HepG2 (cell line): ENCODE measurements around the gene C14orf119. TPM values are rescaled to one million over a fixed set of nuclear protein-coding genes. Genes with fewer than 3 reads are reported as not detected.

Experiments used
- ATAC-seq: fragments of 200-7000 bp; cut with Tn5 transposase; 3 replicates; pipeline ENCODE4 v1.9.1; 2020; ENCODE audit warnings: mild to moderate bottlenecking, moderate library complexity
- BruUV-seq: library from RNA; stranded (reverse); fragments of 400-500 nt; replicated peaks from 2 replicates; lab custom pipeline; 2021; lab: Mats Ljungman, UMichigan
- CTCF ChIA-PET: fragments of 300-600 bp; formaldehyde crosslinking; extraction: SDS; loops from one replicate; lab custom pipeline; 2021; ENCODE audit warnings: low total read pairs, inconsistent platforms, low intra/inter-chr PET ratio; lab: Yijun Ruan, JAX
- POLR2A ChIA-PET: fragments of 350-600 bp; sonication (Branson Sonifier 250); formaldehyde crosslinking; loops from one replicate; lab custom pipeline; 2020; ENCODE audit warnings: antibody characterized with exemption, inconsistent platforms; lab: Yijun Ruan, JAX
- DNase-seq: peaks from one replicate; pipeline ENCODE4 v3.0.0-alpha.2; 2015; ENCODE audit warnings: low spot score
- FAIRE-seq: peaks from 3 replicates; lab custom pipeline; 2011; peaks lifted over from hg19 to GRCh38; lab: Jason Lieb, UNC
- H2AFZ ChIP-seq: one replicate; pipeline ENCODE4 v1.6.1; 2011; ENCODE audit warnings: low read length, inconsistent platforms
- H3K27ac ChIP-seq: fragments of 300-600 bp; 3 replicates; pipeline ENCODE4 v1.8.0; 2011; ENCODE audit warnings: mixed run types, mild to moderate bottlenecking, mixed read lengths, low read length, inconsistent platforms; ENCODE audit not compliant: insufficient read depth; ENCODE audit errors: extremely low read length
- H3K27me3 ChIP-seq, 2 experiments: fragments of 200-600 bp in 1 of 2; 2 replicates in 1 of 2; 3 replicates in 1 of 2; pipeline versions ENCODE4 v1.6.0 to v1.8.0; 2011; ENCODE audit warnings: low read length in 2 of 2, mild to moderate bottlenecking in 2 of 2, moderate library complexity in 2 of 2, inconsistent platforms in 1 of 2; ENCODE audit not compliant: insufficient read depth in 2 of 2, control insufficient read depth in 1 of 2
- H3K36me3 ChIP-seq, 2 experiments: fragments of 200-600 bp in 1 of 2; replicated peaks in 1 of 2; 2 replicates in 1 of 2; 3 replicates in 1 of 2; pipeline versions ENCODE4 v1.5.1 to v1.8.0; 2011; ENCODE audit warnings: low read length in 2 of 2, inconsistent platforms in 1 of 2; ENCODE audit not compliant: insufficient read depth in 2 of 2, control insufficient read depth in 1 of 2
- H3K4me1 ChIP-seq: 2 replicates; pipeline ENCODE4 v1.5.1; 2012; ENCODE audit warnings: low read length, inconsistent platforms; ENCODE audit not compliant: insufficient read depth
- H3K4me2 ChIP-seq: 2 replicates; pipeline ENCODE4 v1.6.0; 2011; ENCODE audit warnings: low read depth, low read length, inconsistent platforms
- H3K4me3 ChIP-seq, 3 experiments: fragments of 200-600 bp in 1 of 3; sonication (generic), shearing (Covaris generic) in 1 of 3; replicated peaks in 1 of 3; 2 replicates each; pipeline ENCODE4 v1.5.1; 2011 to 2016; ENCODE audit warnings: low read length in 3 of 3, inconsistent platforms in 2 of 3, low read depth in 2 of 3, mild to moderate bottlenecking in 2 of 3, control low read depth in 1 of 3, mixed read lengths in 1 of 3; ENCODE audit not compliant: insufficient read depth in 1 of 3
- H3K79me2 ChIP-seq: one replicate; pipeline ENCODE4 v1.6.1; 2011; ENCODE audit warnings: low read length, inconsistent platforms; ENCODE audit not compliant: insufficient read depth
- H3K9ac ChIP-seq: 2 replicates; pipeline ENCODE4 v1.6.0; 2011; ENCODE audit warnings: mild to moderate bottlenecking, low read depth, low read length, inconsistent platforms; ENCODE audit not compliant: insufficient read depth
- H3K9me3 ChIP-seq: 2 replicates; pipeline ENCODE4 v1.5.1; 2012; ENCODE audit warnings: mild to moderate bottlenecking, low read length
- H4K20me1 ChIP-seq: 2 replicates; pipeline ENCODE4 v1.6.0; 2011; ENCODE audit warnings: inconsistent platforms, mild to moderate bottlenecking, low read length, moderate library complexity; ENCODE audit not compliant: insufficient read depth
- GFI1 ChIP-seq: sonication (generic); formaldehyde crosslinking; IDR thresholded peaks from 2 replicates; pipeline ENCODE4 v1.5.0; 2020; ENCODE audit warnings: missing genetic modification reagents, mild to moderate bottlenecking, borderline replicate concordance
- HOXA9 ChIP-seq: sonication (generic); formaldehyde crosslinking; IDR thresholded peaks from 2 replicates; pipeline ENCODE4 v1.8.1; 2022; ENCODE audit warnings: missing genetic modification reagents, mild to moderate bottlenecking, moderate library complexity, borderline replicate concordance
- NFYC ChIP-seq: IDR thresholded peaks from 2 replicates; pipeline ENCODE4 v1.6.1; 2016; ENCODE audit warnings: missing genetic modification reagents, missing compliant biosample characterization
- PHF5A ChIP-seq: IDR thresholded peaks from one replicate; pipeline ENCODE4 v1.6.1; 2018; ENCODE audit warnings: low read depth, missing genetic modification reagents; ENCODE audit not compliant: unreplicated experiment
- POLR2AphosphoS5 ChIP-seq: IDR thresholded peaks from 2 replicates; pipeline ENCODE4 v1.6.1; 2012; ENCODE audit warnings: low read depth, low read length
- ZFP1 ChIP-seq: IDR thresholded peaks from 2 replicates; pipeline ENCODE4 v1.6.1; 2016
- ZNF234 ChIP-seq: sonication (generic); formaldehyde crosslinking; conservative IDR thresholded peaks from 2 replicates; pipeline ENCODE4 v1.5.1; 2020; ENCODE audit warnings: mild to moderate bottlenecking, missing genetic modification reagents
- ZNF264 ChIP-seq: sonication (generic); formaldehyde crosslinking; IDR thresholded peaks from 2 replicates; pipeline ENCODE4 v1.4.0; 2020; ENCODE audit warnings: missing genetic modification reagents
- ZNF562 ChIP-seq: sonication (generic); formaldehyde crosslinking; IDR thresholded peaks from 2 replicates; pipeline ENCODE4 v1.8.0; 2022; ENCODE audit warnings: missing genetic modification reagents, borderline replicate concordance
- ZNF782 ChIP-seq: sonication (generic); formaldehyde crosslinking; IDR thresholded peaks from 2 replicates; pipeline ENCODE4 v1.4.0; 2020; ENCODE audit warnings: missing genetic modification reagents, mild to moderate bottlenecking, borderline replicate concordance
- WGBS: methylation state at CpG from one replicate; pipeline ENCODE4 v1.1.6; 2017; ENCODE audit warnings: low lambda C conversion rate; 5-methylcytosine and 5-hydroxymethylcytosine counted together
- in situ Hi-C: cut with HindIII; loops from 2 replicates; pipeline ENCODE4 v1.10.0; 2017; ENCODE audit warnings: low pct_unique_long_range_greater_than_20kb; ENCODE audit not compliant: extremely low pct_ligation_motif_present
- intact Hi-C: fragments of 100-400 bp; cut with micrococcal nuclease; formaldehyde crosslinking; loops from one replicate; pipeline ENCODE4 v1.10.0; 2022; ENCODE audit not compliant: unreplicated experiment
- polyA plus RNA-seq, 8 experiments: library from polyadenylated mRNA; depleted of rRNA in 3 of 8; stranded (reverse) in 7 of 8; unstranded in 1 of 8; fragments of >200 nt; fragmentation: Illumina TruSeq in 4 of 8; extraction: Trizol in 4 of 8; gene quantifications; 2 replicates each; pipeline versions ENCODE4 v1.2.1 to v1.2.3, GENCODE V29; 2011 to 2016; ENCODE audit warnings: low read depth in 4 of 8, missing spikeins in 1 of 8, mixed read lengths in 1 of 8; ENCODE audit not compliant: insufficient read depth in 1 of 8
- total RNA-seq, 5 experiments: library from RNA; depleted of rRNA; stranded (reverse); fragments of >200 nt; fragmentation: Illumina TruSeq; extraction: Trizol; gene quantifications; 2 replicates each; pipeline ENCODE4 v1.2.3, GENCODE V29; 2016; ENCODE audit warnings: low read depth in 1 of 5
- TF ChIP-seq, protein P1 (sequence below): sonication (generic); formaldehyde crosslinking; IDR thresholded peaks from 2 replicates; pipeline ENCODE4 v1.4.0; 2020; ENCODE audit warnings: missing genetic modification reagents
- TF ChIP-seq, protein P2 (sequence below): sonication (generic); formaldehyde crosslinking; IDR thresholded peaks from 2 replicates; pipeline ENCODE4 v1.9.0; 2022; ENCODE audit warnings: missing genetic modification reagents, mild to moderate bottlenecking, borderline replicate concordance
- TF ChIP-seq, protein P3 (sequence below): sonication (generic); formaldehyde crosslinking; conservative IDR thresholded peaks from 2 replicates; pipeline ENCODE4 v1.8.1; 2023; ENCODE audit warnings: missing genetic modification reagents
- TF ChIP-seq, protein P4 (sequence below): IDR thresholded peaks from 2 replicates; pipeline ENCODE4 v1.4.0; 2020; ENCODE audit warnings: mild to moderate bottlenecking, missing genetic modification reagents
- TF ChIP-seq, protein P5 (sequence below): sonication (generic); formaldehyde crosslinking; IDR thresholded peaks from 2 replicates; pipeline ENCODE4 v1.5.0; 2020; ENCODE audit warnings: missing genetic modification reagents, mild to moderate bottlenecking, borderline replicate concordance

The C14orf119 gene
- total and polyA plus RNA-seq, 2 of the 13 experiments (the other 11 are each of a cell fraction or from before 2014, with no cell fraction given) = 117 to 206 TPM

DNA sequence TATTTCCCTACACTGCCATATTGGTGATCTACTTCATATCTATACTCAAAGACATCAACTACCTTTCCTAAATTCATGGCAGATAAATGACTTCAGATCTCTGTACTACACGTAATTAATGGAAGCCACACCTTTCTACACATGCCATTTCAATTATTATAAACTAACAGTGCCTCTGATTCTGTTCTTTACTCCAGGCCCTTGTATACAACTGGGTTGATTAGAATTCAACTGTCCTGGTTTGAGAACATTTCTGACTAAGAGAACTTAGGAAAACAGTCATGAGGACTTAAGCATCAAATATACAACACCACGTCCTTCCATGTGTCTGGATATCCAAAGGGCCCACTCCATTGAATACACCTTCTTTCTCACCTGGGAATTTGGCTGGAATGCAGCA, 2.2 kb upstream of the C14orf119 start:
- FAIRE-seq = no peak
- Histone ChIP-seq H3K4me3 (peak overlapping the region in 2 of 3 experiments; percentile 95 to 96; a peak in 3 of 6 replicates), H3K9me3 (no peaks in the 10 kb centered on the region), H3K36me3 (peaks cover 36 to 64% of the 10 kb centered on the region in 2 experiments), H4K20me1 (peaks cover 28% of the 10 kb centered on the region), H3K9ac (peak overlapping the region; percentile 96), H3K27ac (no peak overlapping the region), H3K4me2 (peak overlapping the region; percentile 83), H3K4me1 (peaks cover 37% of the 10 kb centered on the region), H2AFZ (no peak overlapping the region), H3K79me2 (peaks cover 77% of the 10 kb centered on the region), H3K27me3 (no peaks in the 10 kb centered on the region; a peak in 1 of 5 replicates)
- no TSS peak for BruUV-seq
- DNase-seq = no peak
- 97% methylated on average over 2 of the region's 2 CpGs for WGBS
- ATAC-seq = no peak
- POLR2A ChIA-PET = no interaction called here
- CTCF ChIA-PET = interaction anchor here (3.0 kb wide), 1 partner anchor 24 kb away, joined by 20 read pairs; no protein-coding TSS in a partner anchor
- intact Hi-C loops (loop anchor here (10.0 kb wide), 1 partner anchor 1022 kb away; the partner anchor contains the start of genes DCAF11 and NRL), in situ Hi-C loops (no loop called here)
- no peak for TF ChIP-seq GFI1 (CRISPR knock-in tag)
- no peak for TF ChIP-seq ZNF782 (CRISPR knock-in tag)
- TF ChIP-seq POLR2AphosphoS5 = no peak
- TF ChIP-seq NFYC (CRISPR knock-in tag) = no peak
- no peak for TF ChIP-seq ZNF234 (CRISPR knock-in tag)
- TF ChIP-seq ZFP1 = no peak
- TF ChIP-seq PHF5A (CRISPR knock-in tag) = no peak
- TF ChIP-seq, protein P1, sequence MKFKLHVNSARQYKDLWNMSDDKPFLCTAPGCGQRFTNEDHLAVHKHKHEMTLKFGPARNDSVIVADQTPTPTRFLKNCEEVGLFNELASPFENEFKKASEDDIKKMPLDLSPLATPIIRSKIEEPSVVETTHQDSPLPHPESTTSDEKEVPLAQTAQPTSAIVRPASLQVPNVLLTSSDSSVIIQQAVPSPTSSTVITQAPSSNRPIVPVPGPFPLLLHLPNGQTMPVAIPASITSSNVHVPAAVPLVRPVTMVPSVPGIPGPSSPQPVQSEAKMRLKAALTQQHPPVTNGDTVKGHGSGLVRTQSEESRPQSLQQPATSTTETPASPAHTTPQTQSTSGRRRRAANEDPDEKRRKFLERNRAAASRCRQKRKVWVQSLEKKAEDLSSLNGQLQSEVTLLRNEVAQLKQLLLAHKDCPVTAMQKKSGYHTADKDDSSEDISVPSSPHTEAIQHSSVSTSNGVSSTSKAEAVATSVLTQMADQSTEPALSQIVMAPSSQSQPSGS = no peak
- TF ChIP-seq, protein P2, sequence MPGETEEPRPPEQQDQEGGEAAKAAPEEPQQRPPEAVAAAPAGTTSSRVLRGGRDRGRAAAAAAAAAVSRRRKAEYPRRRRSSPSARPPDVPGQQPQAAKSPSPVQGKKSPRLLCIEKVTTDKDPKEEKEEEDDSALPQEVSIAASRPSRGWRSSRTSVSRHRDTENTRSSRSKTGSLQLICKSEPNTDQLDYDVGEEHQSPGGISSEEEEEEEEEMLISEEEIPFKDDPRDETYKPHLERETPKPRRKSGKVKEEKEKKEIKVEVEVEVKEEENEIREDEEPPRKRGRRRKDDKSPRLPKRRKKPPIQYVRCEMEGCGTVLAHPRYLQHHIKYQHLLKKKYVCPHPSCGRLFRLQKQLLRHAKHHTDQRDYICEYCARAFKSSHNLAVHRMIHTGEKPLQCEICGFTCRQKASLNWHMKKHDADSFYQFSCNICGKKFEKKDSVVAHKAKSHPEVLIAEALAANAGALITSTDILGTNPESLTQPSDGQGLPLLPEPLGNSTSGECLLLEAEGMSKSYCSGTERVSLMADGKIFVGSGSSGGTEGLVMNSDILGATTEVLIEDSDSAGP = no peak
- no peak for TF ChIP-seq ZNF264 (CRISPR knock-in tag)
- TF ChIP-seq, protein P3, sequence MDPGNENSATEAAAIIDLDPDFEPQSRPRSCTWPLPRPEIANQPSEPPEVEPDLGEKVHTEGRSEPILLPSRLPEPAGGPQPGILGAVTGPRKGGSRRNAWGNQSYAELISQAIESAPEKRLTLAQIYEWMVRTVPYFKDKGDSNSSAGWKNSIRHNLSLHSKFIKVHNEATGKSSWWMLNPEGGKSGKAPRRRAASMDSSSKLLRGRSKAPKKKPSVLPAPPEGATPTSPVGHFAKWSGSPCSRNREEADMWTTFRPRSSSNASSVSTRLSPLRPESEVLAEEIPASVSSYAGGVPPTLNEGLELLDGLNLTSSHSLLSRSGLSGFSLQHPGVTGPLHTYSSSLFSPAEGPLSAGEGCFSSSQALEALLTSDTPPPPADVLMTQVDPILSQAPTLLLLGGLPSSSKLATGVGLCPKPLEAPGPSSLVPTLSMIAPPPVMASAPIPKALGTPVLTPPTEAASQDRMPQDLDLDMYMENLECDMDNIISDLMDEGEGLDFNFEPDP (CRISPR knock-in tag) = 0 out of 2 replicates have a peak, but pooled peaks have one; percentile 78
- TF ChIP-seq ZNF562 = no peak
- TF ChIP-seq, protein P4, sequence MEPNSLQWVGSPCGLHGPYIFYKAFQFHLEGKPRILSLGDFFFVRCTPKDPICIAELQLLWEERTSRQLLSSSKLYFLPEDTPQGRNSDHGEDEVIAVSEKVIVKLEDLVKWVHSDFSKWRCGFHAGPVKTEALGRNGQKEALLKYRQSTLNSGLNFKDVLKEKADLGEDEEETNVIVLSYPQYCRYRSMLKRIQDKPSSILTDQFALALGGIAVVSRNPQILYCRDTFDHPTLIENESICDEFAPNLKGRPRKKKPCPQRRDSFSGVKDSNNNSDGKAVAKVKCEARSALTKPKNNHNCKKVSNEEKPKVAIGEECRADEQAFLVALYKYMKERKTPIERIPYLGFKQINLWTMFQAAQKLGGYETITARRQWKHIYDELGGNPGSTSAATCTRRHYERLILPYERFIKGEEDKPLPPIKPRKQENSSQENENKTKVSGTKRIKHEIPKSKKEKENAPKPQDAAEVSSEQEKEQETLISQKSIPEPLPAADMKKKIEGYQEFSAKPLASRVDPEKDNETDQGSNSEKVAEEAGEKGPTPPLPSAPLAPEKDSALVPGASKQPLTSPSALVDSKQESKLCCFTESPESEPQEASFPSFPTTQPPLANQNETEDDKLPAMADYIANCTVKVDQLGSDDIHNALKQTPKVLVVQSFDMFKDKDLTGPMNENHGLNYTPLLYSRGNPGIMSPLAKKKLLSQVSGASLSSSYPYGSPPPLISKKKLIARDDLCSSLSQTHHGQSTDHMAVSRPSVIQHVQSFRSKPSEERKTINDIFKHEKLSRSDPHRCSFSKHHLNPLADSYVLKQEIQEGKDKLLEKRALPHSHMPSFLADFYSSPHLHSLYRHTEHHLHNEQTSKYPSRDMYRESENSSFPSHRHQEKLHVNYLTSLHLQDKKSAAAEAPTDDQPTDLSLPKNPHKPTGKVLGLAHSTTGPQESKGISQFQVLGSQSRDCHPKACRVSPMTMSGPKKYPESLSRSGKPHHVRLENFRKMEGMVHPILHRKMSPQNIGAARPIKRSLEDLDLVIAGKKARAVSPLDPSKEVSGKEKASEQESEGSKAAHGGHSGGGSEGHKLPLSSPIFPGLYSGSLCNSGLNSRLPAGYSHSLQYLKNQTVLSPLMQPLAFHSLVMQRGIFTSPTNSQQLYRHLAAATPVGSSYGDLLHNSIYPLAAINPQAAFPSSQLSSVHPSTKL = no peak
- no peak for TF ChIP-seq HOXA9 (CRISPR knock-in tag)
- TF ChIP-seq, protein P5, sequence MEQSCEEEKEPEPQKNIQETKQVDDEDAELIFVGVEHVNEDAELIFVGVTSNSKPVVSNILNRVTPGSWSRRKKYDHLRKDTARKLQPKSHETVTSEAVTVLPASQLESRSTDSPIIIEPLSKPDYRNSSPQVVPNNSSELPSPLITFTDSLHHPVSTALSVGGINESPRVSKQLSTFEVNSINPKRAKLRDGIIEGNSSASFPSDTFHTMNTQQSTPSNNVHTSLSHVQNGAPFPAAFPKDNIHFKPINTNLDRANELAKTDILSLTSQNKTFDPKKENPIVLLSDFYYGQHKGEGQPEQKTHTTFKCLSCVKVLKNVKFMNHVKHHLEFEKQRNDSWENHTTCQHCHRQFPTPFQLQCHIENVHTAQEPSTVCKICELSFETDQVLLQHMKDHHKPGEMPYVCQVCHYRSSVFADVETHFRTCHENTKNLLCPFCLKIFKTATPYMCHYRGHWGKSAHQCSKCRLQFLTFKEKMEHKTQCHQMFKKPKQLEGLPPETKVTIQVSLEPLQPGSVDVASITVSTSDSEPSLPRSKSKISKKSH = no peak
